Fibroblast of lung (primary cell): ENCODE results near the gene KRTAP4-7.
"Not testable (repeated sequence)": the region's sequence is repeated elsewhere in the genome, so short reads cannot be mapped to it uniquely, and the experiment has no call there.

Source experiments
- EZH2 ChIP-seq: IDR thresholded peaks from 2 replicates; pipeline ENCODE4 v1.5.1; 2012; ENCODE audit warnings: low read length, control low read depth, mild to moderate bottlenecking; ENCODE audit errors: missing control alignments
- TF ChIP-seq, protein P1 (sequence below), 2 donors: IDR thresholded peaks in 1 of 2; conservative IDR thresholded peaks in 1 of 2; 1 replicate in 1 of 2; 2 replicates in 1 of 2; pipeline ENCODE4 v1.5.1; 2011 to 2012; ENCODE audit warnings: low read length in 2 of 2, control low read depth in 1 of 2, inconsistent platforms in 1 of 2, low read depth in 1 of 2, mild to moderate bottlenecking in 1 of 2

DNA sequence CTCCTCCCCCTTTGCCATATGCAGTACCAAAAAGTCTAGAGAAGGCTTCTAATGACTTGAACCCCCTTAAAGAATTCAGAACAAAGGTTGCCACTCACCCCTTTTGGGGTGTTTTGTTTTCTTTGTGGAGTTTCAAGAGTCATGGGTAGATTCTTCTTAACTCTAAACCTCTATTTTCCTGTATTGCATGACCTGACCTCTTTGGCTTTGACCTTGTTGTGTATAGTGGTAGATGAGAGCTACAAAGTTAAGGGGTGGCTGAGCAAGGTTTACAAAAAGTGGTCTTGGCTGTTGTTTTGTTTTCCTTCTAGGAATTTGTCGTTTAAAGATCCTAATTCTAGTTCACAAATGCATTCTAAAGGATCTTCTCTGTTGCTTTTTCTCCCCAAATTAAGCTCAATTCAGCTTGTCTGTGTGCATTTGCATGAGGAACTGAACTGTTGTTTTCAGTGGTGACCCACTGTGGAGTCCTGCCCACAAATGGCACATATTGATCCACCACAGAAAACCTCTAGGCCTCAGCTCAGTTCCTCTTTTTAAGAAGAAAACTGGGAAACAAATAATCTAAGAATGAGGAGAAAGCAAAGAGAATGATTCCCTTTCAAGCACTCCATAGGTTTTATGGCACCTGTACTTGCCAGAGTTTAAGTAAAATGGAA, 24.9 kb downstream of the KRTAP4-7 start:
- TF ChIP-seq EZH2, result not testable (repeated sequence)
- TF ChIP-seq, protein P1, sequence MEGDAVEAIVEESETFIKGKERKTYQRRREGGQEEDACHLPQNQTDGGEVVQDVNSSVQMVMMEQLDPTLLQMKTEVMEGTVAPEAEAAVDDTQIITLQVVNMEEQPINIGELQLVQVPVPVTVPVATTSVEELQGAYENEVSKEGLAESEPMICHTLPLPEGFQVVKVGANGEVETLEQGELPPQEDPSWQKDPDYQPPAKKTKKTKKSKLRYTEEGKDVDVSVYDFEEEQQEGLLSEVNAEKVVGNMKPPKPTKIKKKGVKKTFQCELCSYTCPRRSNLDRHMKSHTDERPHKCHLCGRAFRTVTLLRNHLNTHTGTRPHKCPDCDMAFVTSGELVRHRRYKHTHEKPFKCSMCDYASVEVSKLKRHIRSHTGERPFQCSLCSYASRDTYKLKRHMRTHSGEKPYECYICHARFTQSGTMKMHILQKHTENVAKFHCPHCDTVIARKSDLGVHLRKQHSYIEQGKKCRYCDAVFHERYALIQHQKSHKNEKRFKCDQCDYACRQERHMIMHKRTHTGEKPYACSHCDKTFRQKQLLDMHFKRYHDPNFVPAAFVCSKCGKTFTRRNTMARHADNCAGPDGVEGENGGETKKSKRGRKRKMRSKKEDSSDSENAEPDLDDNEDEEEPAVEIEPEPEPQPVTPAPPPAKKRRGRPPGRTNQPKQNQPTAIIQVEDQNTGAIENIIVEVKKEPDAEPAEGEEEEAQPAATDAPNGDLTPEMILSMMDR (conservative IDR thresholded peaks at IDR 0.05 in 1 of 2, IDR thresholded peaks at IDR 0.05 in 1 of 2; ENCODE audit: low read depth in 1 of 2, low read length in 2 of 2), result not testable (repeated sequence)
